Activated B cell treated with CpG ODN at 0.5 μM for 24 hours (primary cell): Measurements from ENCODE around the gene TFAP2A. TPM values are rescaled to one million over a fixed set of nuclear protein-coding genes. Genes with fewer than 3 reads are reported as not detected.

Experiments used
- ATAC-seq: fragments of 200-7000 bp; cut with Tn5 transposase; one replicate; pipeline ENCODE4 v1.10.0; 2021; ENCODE audit warnings: low read depth, mild to moderate bottlenecking, moderate library complexity
- CTCF ChIA-PET: fragments of 350-600 bp; sonication (Branson Sonifier 250); formaldehyde crosslinking; loops from one replicate; lab custom pipeline; 2021; ENCODE audit warnings: antibody characterized with exemption; lab: Charles Lee
- POLR2A ChIA-PET: fragments of 350-600 bp; sonication (Branson Sonifier 250); formaldehyde crosslinking; loops from one replicate; lab custom pipeline; 2021; ENCODE audit warnings: antibody characterized with exemption; lab: Charles Lee
- DNase-seq: peaks from one replicate; pipeline ENCODE4 v3.0.0; 2022
- H3K27ac Mint-ChIP-seq: one replicate; pipeline ENCODE4 v1.8.0; 2020; ENCODE audit warnings: mixed read lengths
- H3K27me3 Mint-ChIP-seq: one replicate; pipeline ENCODE4 v1.8.0; 2021; ENCODE audit warnings: mixed read lengths
- H3K36me3 Mint-ChIP-seq: one replicate; pipeline ENCODE4 v1.8.0; 2021; ENCODE audit warnings: low read depth, mixed read lengths
- H3K4me1 Mint-ChIP-seq: one replicate; pipeline ENCODE4 v1.8.0; 2021; ENCODE audit warnings: mixed read lengths
- H3K4me3 Mint-ChIP-seq: one replicate; pipeline ENCODE4 v1.8.0; 2020; ENCODE audit warnings: mild to moderate bottlenecking, mixed read lengths
- H3K9me3 Mint-ChIP-seq: one replicate; pipeline ENCODE4 v1.8.0; 2020; ENCODE audit warnings: mixed read lengths
- intact Hi-C: fragments of 100-400 bp; cut with micrococcal nuclease; formaldehyde crosslinking; loops from one replicate; pipeline ENCODE4 v1.15.1; 2024
- total RNA-seq: library from RNA; stranded (reverse); gene quantifications from 2 replicates; pipeline ENCODE4 v1.2.3, GENCODE V29; 2022
- TF ChIP-seq, protein P1 (sequence below): fragments of 200-600 bp; IDR thresholded peaks from one replicate; pipeline ENCODE4 v1.8.0; 2022; ENCODE audit warnings: antibody characterized with exemption, mild to moderate bottlenecking

TFAP2A gene
- total RNA-seq, 1 donor from 2014 or later, result not detected

DNA sequence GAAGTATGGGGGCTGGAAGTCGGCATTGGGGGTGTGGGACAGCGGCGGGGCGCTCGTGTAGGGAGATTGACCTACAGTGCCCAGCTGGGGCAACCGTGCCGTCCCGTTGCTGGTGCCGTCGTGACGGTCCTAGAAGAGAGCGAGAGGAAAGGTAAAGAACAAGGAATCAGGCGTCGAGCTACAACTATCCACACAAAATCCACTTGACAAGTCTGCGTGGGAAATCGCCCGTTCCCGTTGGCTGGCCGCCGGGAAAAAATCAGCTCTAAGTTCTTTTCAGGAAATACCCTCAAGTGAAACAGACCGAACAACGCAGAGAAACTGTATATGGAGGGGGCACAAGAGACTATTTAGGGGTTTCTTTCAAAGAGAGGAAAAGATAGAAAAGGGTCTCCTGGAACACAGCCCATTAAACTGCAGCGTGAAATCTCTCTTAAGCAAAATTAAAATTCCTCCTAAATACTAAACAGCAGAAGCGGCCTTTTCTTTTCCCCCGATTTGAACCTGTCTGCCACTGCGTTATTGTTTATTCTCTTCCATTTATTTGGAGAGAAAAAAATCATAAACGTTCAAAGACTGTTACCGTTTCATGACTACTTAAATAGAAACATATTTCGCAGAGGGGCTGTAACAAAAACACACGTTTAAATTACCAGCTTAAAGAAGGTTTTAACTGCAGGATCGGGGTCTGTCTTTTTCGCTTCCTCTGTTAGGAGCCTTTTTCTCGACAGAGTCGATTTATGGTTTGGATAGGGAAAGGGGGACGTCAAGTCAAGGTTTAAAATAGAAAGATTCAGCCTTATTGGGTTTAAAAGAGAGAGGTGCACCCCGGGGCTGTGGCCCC is 4.4 kb downstream of the TFAP2A start:
- CTCF ChIA-PET, result no interaction called here
- H3K27ac Mint-ChIP-seq, result peak overlapping the region; percentile 41
- no peak overlapping the region for H3K4me3 Mint-ChIP-seq
- H3K9me3 Mint-ChIP-seq, result peaks cover 13% of the 10 kb centered on the region
- POLR2A ChIA-PET, result no interaction called here
- H3K36me3 Mint-ChIP-seq, result peaks cover 11% of the 10 kb centered on the region
- ATAC-seq (no peak), DNase-seq (no peak)
- intact Hi-C loops, result loop anchor here (2.0 to 5.0 kb wide), 2 partner anchors 14 to 477 kb away; partner anchors contain the start of gene SYCP2L
- H3K27me3 Mint-ChIP-seq, result peaks cover 61% of the 10 kb centered on the region
- peaks cover 19% of the 10 kb centered on the region for H3K4me1 Mint-ChIP-seq
- TF ChIP-seq, protein P1, sequence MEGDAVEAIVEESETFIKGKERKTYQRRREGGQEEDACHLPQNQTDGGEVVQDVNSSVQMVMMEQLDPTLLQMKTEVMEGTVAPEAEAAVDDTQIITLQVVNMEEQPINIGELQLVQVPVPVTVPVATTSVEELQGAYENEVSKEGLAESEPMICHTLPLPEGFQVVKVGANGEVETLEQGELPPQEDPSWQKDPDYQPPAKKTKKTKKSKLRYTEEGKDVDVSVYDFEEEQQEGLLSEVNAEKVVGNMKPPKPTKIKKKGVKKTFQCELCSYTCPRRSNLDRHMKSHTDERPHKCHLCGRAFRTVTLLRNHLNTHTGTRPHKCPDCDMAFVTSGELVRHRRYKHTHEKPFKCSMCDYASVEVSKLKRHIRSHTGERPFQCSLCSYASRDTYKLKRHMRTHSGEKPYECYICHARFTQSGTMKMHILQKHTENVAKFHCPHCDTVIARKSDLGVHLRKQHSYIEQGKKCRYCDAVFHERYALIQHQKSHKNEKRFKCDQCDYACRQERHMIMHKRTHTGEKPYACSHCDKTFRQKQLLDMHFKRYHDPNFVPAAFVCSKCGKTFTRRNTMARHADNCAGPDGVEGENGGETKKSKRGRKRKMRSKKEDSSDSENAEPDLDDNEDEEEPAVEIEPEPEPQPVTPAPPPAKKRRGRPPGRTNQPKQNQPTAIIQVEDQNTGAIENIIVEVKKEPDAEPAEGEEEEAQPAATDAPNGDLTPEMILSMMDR, result no peak

DNA sequence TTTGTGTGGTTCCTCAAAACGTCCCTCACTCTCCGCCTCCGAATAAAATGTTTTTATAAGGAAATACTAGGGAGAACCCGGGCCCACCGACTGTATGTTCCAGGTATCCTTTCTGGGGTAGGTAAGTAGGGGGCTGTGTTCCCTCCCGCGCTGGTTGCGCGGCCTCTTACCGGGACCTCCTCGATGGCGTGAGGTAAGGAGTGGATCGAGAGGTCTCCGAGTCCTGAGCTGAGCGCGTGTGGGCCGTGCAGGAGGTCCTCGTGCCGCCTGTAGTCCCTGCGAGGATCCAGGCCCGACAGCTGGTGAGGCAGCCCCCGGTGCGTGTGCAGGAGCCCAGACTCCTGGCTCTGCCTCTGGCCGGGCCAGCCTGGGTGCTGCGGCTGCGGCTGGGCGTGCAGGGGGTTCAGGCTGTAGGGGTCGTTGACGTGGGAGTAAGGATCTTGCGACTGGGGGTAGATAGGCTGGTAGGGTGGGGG is 5.1 kb downstream of the TFAP2A start:
- no peak for ATAC-seq
- peaks cover 57% of the 10 kb centered on the region for H3K27me3 Mint-ChIP-seq
- DNase-seq, result no peak
- intact Hi-C loops, result loop anchor here (2.0 to 5.0 kb wide), 2 partner anchors 15 to 478 kb away; partner anchors contain the start of gene SYCP2L
- no peak overlapping the region for H3K4me3 Mint-ChIP-seq
- CTCF ChIA-PET, result no interaction called here
- POLR2A ChIA-PET, result no interaction called here
- peaks cover 20% of the 10 kb centered on the region for H3K4me1 Mint-ChIP-seq
- TF ChIP-seq, protein P1, result no peak
- H3K9me3 Mint-ChIP-seq, result peaks cover 9% of the 10 kb centered on the region
- H3K27ac Mint-ChIP-seq, result no peak overlapping the region
- H3K36me3 Mint-ChIP-seq, result peaks cover 7% of the 10 kb centered on the region

DNA sequence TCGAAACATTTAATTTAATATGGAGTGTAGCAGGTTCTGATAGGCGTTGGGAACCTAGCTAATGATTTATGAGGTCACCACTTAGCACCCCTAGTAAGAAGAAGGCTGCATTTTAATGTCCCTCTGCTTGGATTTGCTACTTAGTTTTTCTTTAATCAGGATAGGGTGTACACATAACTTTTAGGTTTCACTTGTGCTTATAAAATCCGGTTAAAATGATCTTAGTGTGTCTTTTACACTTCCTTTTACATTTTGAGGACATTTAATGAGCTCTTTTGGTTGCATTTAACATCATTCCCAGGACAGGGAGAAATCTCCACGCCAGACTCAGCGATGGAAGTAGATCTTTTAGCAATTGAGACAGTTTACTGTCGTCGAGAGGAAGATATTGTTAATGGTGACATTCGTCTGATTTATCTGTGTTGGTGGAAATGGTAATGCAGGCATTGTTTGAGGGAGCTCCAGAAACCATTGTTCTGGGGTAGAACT is 5.6 kb downstream of the TFAP2A start:
- H3K4me1 Mint-ChIP-seq, result peaks cover 22% of the 10 kb centered on the region
- peaks cover 55% of the 10 kb centered on the region for H3K27me3 Mint-ChIP-seq
- no peak for ATAC-seq
- intact Hi-C loops, result no loop called here
- ChIA-PET CTCF (no interaction called here), POLR2A (no interaction called here)
- H3K27ac Mint-ChIP-seq, result peak overlapping the region; percentile 15
- TF ChIP-seq, protein P1, result no peak
- DNase-seq, result no peak
- peaks cover 7% of the 10 kb centered on the region for H3K36me3 Mint-ChIP-seq
- no peak overlapping the region for H3K4me3 Mint-ChIP-seq
- peaks cover 9% of the 10 kb centered on the region for H3K9me3 Mint-ChIP-seq

DNA sequence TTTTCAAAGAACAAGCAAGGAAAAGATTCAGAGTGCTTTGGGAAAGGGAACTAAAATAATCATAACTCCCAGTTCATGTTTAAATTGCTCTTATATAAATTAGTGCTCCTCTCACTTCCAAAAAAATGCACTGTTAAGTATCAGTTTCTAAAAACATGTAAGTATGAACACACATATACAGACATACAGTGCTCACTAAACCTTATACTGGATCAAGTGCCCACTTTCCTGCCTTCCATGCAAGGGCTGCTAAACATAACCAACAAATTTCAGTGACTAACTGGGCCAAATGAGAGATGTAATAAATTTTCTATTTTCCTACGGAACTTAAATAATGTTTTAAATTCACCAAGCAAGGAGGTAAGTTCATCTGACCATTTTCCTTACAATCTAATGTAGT is 6.4 kb downstream of the TFAP2A start:
- peaks cover 9% of the 10 kb centered on the region for H3K9me3 Mint-ChIP-seq
- TF ChIP-seq, protein P1, result no peak
- ATAC-seq, result no peak
- no peak overlapping the region for H3K27ac Mint-ChIP-seq
- peaks cover 7% of the 10 kb centered on the region for H3K36me3 Mint-ChIP-seq
- no peak for DNase-seq
- ChIA-PET CTCF (no interaction called here), POLR2A (no interaction called here)
- no peak overlapping the region for H3K4me3 Mint-ChIP-seq
- peaks cover 26% of the 10 kb centered on the region for H3K4me1 Mint-ChIP-seq
- intact Hi-C loops, result no loop called here
- H3K27me3 Mint-ChIP-seq, result peaks cover 53% of the 10 kb centered on the region

DNA sequence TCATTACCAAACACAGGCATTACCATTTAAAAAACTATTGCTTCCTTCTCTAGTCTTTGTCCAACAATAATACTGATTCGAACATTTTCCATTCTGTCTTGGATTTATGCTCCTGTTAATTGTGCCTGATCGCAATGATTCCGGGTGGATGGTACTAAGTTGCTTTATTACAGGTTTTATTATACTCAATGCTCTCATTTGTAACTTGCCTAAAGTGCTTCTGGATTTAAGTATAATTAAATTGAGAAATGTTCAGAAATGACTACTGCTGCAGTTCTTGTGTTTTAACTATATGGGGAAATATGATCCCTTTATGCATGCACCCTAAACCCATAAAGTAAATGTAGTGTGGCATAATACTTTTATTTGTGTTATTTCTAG is 7.2 kb downstream of the TFAP2A start:
- ATAC-seq, result no peak
- H3K27ac Mint-ChIP-seq, result no peak overlapping the region
- intact Hi-C loops, result no loop called here
- POLR2A ChIA-PET, result no interaction called here
- H3K4me1 Mint-ChIP-seq, result peaks cover 23% of the 10 kb centered on the region
- no peak for DNase-seq
- H3K27me3 Mint-ChIP-seq, result peaks cover 49% of the 10 kb centered on the region
- H3K9me3 Mint-ChIP-seq, result peaks cover 9% of the 10 kb centered on the region
- CTCF ChIA-PET, result no interaction called here
- TF ChIP-seq, protein P1, result no peak
- peaks cover 7% of the 10 kb centered on the region for H3K36me3 Mint-ChIP-seq
- no peak overlapping the region for H3K4me3 Mint-ChIP-seq
